K562 (cell line): ENCODE measurements around the gene ATP5PD. TPM values are rescaled to one million over a fixed set of nuclear protein-coding genes. Genes with fewer than 3 reads are reported as not detected.
A peak's percentile ranks its signal among the peaks of the same experiment; 100 is the strongest.

Experiments used
- ATAC-seq: fragments of 200-7000 bp; cut with Tn5 transposase; 3 replicates; pipeline ENCODE4 v1.9.1; 2020; ENCODE audit warnings: moderate library complexity
- BruUV-seq: library from RNA; stranded (reverse); fragments of 400-500 nt; replicated peaks from 2 replicates; lab custom pipeline; 2021; lab: Mats Ljungman, UMichigan
- CTCF ChIA-PET: fragments of 300-600 bp; formaldehyde crosslinking; extraction: SDS; loops from one replicate; lab custom pipeline; 2021; ENCODE audit warnings: low intra/inter-chr PET ratio; lab: Yijun Ruan, JAX
- POLR2A ChIA-PET: fragments of 300-600, 350-650 bp; sonication (Branson Sonifier 250); formaldehyde crosslinking; extraction: SDS; loops from one replicate; lab custom pipeline; 2021; ENCODE audit warnings: antibody characterized with exemption, inconsistent platforms; lab: Yijun Ruan, JAX
- DNase-seq, 4 experiments: peaks; one replicate each; pipeline versions ENCODE4 v3.0.0 to v3.0.0-alpha.2; 2011 to 2018; ENCODE audit warnings: low spot score in 3 of 4, mixed read lengths in 3 of 4; ENCODE audit errors: extremely low read depth in 1 of 4
- FAIRE-seq: peaks from 2 replicates; lab custom pipeline; 2011; peaks lifted over from hg19 to GRCh38; lab: Jason Lieb, UNC
- H2AFZ ChIP-seq: 2 replicates; pipeline ENCODE4 v1.6.0; 2011; ENCODE audit warnings: low read depth, low read length, control low read depth, inconsistent platforms
- H3K27ac ChIP-seq: fragments of 200-600 bp; 3 replicates; pipeline ENCODE4 v1.8.0; 2011; ENCODE audit warnings: low read depth, mild to moderate bottlenecking, control low read depth, inconsistent platforms, low read length, moderate library complexity, mixed read lengths; ENCODE audit errors: extremely low read depth
- H3K27me3 ChIP-seq, 2 experiments: fragments of 300-600 bp in 1 of 2; 2 replicates in 1 of 2; 3 replicates in 1 of 2; pipeline versions ENCODE4 v1.6.0 to v1.8.0; 2011; ENCODE audit warnings: inconsistent platforms in 2 of 2, low read length in 2 of 2, mild to moderate bottlenecking in 1 of 2, mixed read lengths in 1 of 2, moderate library complexity in 1 of 2; ENCODE audit not compliant: control insufficient read depth in 2 of 2, insufficient read depth in 2 of 2
- H3K36me3 ChIP-seq: fragments of 300-600 bp; 3 replicates; pipeline ENCODE4 v1.8.0; 2011; ENCODE audit warnings: mild to moderate bottlenecking, low read length, inconsistent platforms; ENCODE audit not compliant: control insufficient read depth, insufficient read depth
- H3K4me1 ChIP-seq, 2 experiments: fragments of 200-600 bp in 1 of 2; replicated peaks in 1 of 2; 2 replicates in 1 of 2; 3 replicates in 1 of 2; pipeline versions ENCODE4 v1.5.1 to v1.8.0; 2011; ENCODE audit warnings: inconsistent platforms in 2 of 2, low read length in 2 of 2, mild to moderate bottlenecking in 1 of 2, mixed read lengths in 1 of 2, moderate library complexity in 1 of 2; ENCODE audit not compliant: control insufficient read depth in 2 of 2, insufficient read depth in 2 of 2
- H3K4me2 ChIP-seq: 2 replicates; pipeline ENCODE4 v1.6.1; 2011; ENCODE audit warnings: low read length, control low read depth, inconsistent platforms, mixed read lengths; ENCODE audit not compliant: insufficient read depth
- H3K4me3 ChIP-seq: fragments of 200-600 bp; sonication (generic), shearing (Covaris generic); 2 replicates; pipeline ENCODE4 v1.5.1; 2016; ENCODE audit warnings: control low read depth, inconsistent platforms
- H3K79me2 ChIP-seq: fragments of 200-600 bp; 3 replicates; pipeline ENCODE4 v1.8.0; 2011; ENCODE audit warnings: low read length, inconsistent platforms; ENCODE audit not compliant: control insufficient read depth, insufficient read depth
- H3K9ac ChIP-seq, 2 experiments: 2 replicates each; pipeline versions ENCODE4 v1.6.0 to v1.6.1; 2011; ENCODE audit warnings: low read depth in 2 of 2, low read length in 2 of 2, control low read depth in 1 of 2, inconsistent platforms in 1 of 2, mild to moderate bottlenecking in 1 of 2, mixed read lengths in 1 of 2; ENCODE audit not compliant: insufficient read depth in 1 of 2
- H3K9me1 ChIP-seq: one replicate; pipeline ENCODE4 v1.6.0; 2011; ENCODE audit warnings: inconsistent platforms, mild to moderate bottlenecking, low read length, moderate library complexity; ENCODE audit not compliant: control insufficient read depth, insufficient read depth
- H3K9me3 ChIP-seq: replicated peaks from 2 replicates; pipeline ENCODE4 v1.5.1; 2011; ENCODE audit warnings: low read depth, low read length, inconsistent platforms; ENCODE audit not compliant: control insufficient read depth, insufficient read depth
- H4K20me1 ChIP-seq: replicated peaks from 2 replicates; pipeline ENCODE4 v1.6.1; 2011; ENCODE audit warnings: low read length, inconsistent platforms, mixed read lengths; ENCODE audit not compliant: control insufficient read depth, insufficient read depth
- MXI1 ChIP-seq: IDR thresholded peaks from 2 replicates; pipeline ENCODE4 v1.6.1; 2011; ENCODE audit warnings: low read depth, mild to moderate bottlenecking, improper control_type of control experiment, low read length
- MYNN ChIP-seq, 2 experiments: sonication (generic); formaldehyde crosslinking in 1 of 2; IDR thresholded peaks; 2 replicates each; pipeline versions ENCODE4 v1.5.0 to v1.6.1; 2016 to 2020; ENCODE audit warnings: antibody characterized with exemption in 1 of 2, missing genetic modification reagents in 1 of 2
- SMARCB1 ChIP-seq: IDR thresholded peaks from 2 replicates; pipeline ENCODE4 v1.6.1; 2011; ENCODE audit warnings: improper control_type of control experiment, low read depth; ENCODE audit not compliant: insufficient read length
- SMARCC2 ChIP-seq: fragments of 450-650 bp; IDR thresholded peaks from 2 replicates; pipeline ENCODE4 v1.6.1; 2017; ENCODE audit warnings: antibody characterized with exemption, moderate library complexity, mild to moderate bottlenecking, low read depth
- WGBS: fragments of 100-300 bp; shearing (Covaris generic); methylation state at CpG from one replicate; pipeline ENCODE4 v1.1.6; 2016; ENCODE audit warnings: low coverage, mixed read lengths; ENCODE audit not compliant: insufficient coverage; ENCODE audit errors: missing lambda C conversion rate; 5-methylcytosine and 5-hydroxymethylcytosine counted together
- in situ Hi-C: fragments of 300-500 bp; cut with MboI; formaldehyde crosslinking; loops from 4 replicates; pipeline ENCODE4 v1.15.0; 2018; ENCODE audit warnings: inconsistent platforms, mixed read lengths
- intact Hi-C: fragments of 100-400 bp; cut with micrococcal nuclease; formaldehyde crosslinking; loops from 2 replicates; pipeline ENCODE4 v1.14.2; 2022
- polyA plus RNA-seq, 8 experiments: library from polyadenylated mRNA; depleted of rRNA in 4 of 8; stranded (reverse) in 5 of 8; unstranded in 3 of 8; fragments of >200 nt; fragmentation: Nextera tagmentation in 2 of 8; fragmentation: Illumina TruSeq in 1 of 8; extraction: Ambion mirVana in 2 of 8; extraction: Trizol in 1 of 8; gene quantifications; 2 replicates each; pipeline versions ENCODE4 v1.2.1 to v1.2.3, GENCODE V29; 2011 to 2014; ENCODE audit warnings: inconsistent platforms in 1 of 8, missing spikeins in 1 of 8
- total RNA-seq, 7 experiments: library from RNA; depleted of rRNA in 6 of 7; stranded (reverse); fragments of >200 nt in 6 of 7; fragmentation: Illumina TruSeq in 2 of 7; extraction: Trizol in 2 of 7; gene quantifications; 2 replicates each; pipeline versions ENCODE4 v1.2.1 to v1.2.3, GENCODE V29; 2011 to 2021; ENCODE audit warnings: low replicate concordance in 1 of 7

ATP5PD gene
- total and polyA plus RNA-seq, 9 of the 15 experiments (the other 6 are each of a cell fraction or from before 2014, with no cell fraction given): 271 to 828 (median 432) TPM

- no peak for TF ChIP-seq SMARCB1
Measured at GRCh38 chr17:75068750-75069149, 22.0 kb upstream of the ATP5PD start (continued).

GRCh38 chr17:75067856-75068255, 21.1 kb upstream of the ATP5PD start:
- no peak overlapping the region for H3K4me3 ChIP-seq
- intact Hi-C loops (no loop called here), in situ Hi-C loops (no loop called here)
- no peak overlapping the region for H3K4me2 ChIP-seq
- no TSS peak for BruUV-seq
- no peaks in the 10 kb centered on the region for H3K9me1 ChIP-seq
- no peaks in the 10 kb centered on the region for H3K27me3 ChIP-seq
- 71% methylated on average over 3 of the region's 4 CpGs for WGBS
- TF ChIP-seq MXI1 (no peak), SMARCC2 (no peak), MYNN (IDR thresholded peaks at IDR 0.05) (no peak), MYNN (CRISPR knock-in tag; IDR thresholded peaks at IDR 0.05) (no peak)
- H3K9me3 ChIP-seq: no peaks in the 10 kb centered on the region
- no peaks in the 10 kb centered on the region for H3K79me2 ChIP-seq
- peaks cover 14 to 15% of the 10 kb centered on the region in 2 experiments; a peak in 4 of 5 replicates for H3K4me1 ChIP-seq
- 0 out of 2 replicates have a peak, but pooled peaks cover 3% of the 10 kb centered on the region for H4K20me1 ChIP-seq
- peaks cover 25% of the 10 kb centered on the region; the same call in 2 of the 3 replicates for H3K36me3 ChIP-seq
- peak overlapping the region in 1 of 2 experiments; percentile 36; a peak in 1 of 4 replicates for H3K9ac ChIP-seq
- DNase-seq (no peak), FAIRE-seq (no peak), ATAC-seq (no peak)
- ChIA-PET CTCF (no interaction called here), POLR2A (interaction anchor here (1.3 kb wide), 1 partner anchor 24 kb away, joined by 3 read pairs; no protein-coding TSS in a partner anchor)
- H3K27ac ChIP-seq: no peak overlapping the region
- no peak overlapping the region for H2AFZ ChIP-seq
